PC-9 (cell line): Measurements from ENCODE around the gene COP1. TPM values are rescaled to one million over a fixed set of nuclear protein-coding genes. Genes with fewer than 3 reads are reported as not detected.

Experiments
- BruUV-seq: library from RNA; stranded (reverse); fragments of 400-500 nt; replicated peaks from 2 replicates; lab custom pipeline; 2021; lab: Mats Ljungman, UMichigan
- CTCF ChIA-PET: fragments of 300-600 bp; sonication (Branson Sonifier 250); formaldehyde crosslinking; loops from one replicate; lab custom pipeline; 2022; ENCODE audit warnings: antibody characterized with exemption; lab: Charles Lee
- POLR2A ChIA-PET: fragments of 300-600 bp; sonication (Branson Sonifier 250); formaldehyde crosslinking; loops from one replicate; lab custom pipeline; 2022; ENCODE audit warnings: antibody characterized with exemption; ENCODE audit not compliant: unreplicated experiment; lab: Charles Lee
- DNase-seq, 2 experiments: peaks; one replicate each; pipeline versions ENCODE4 v3.0.0 to v3.0.0-alpha.2; 2015 to 2022; ENCODE audit warnings: mixed read lengths in 1 of 2
- H2AFZ ChIP-seq: fragments of 200-600 bp; sonication (generic); 2 replicates; pipeline ENCODE4 v1.8.1; 2017; ENCODE audit warnings: antibody characterized with exemption
- H3F3A ChIP-seq: fragments of 200-600 bp; sonication (generic); 2 replicates; pipeline ENCODE4 v1.8.1; 2017; ENCODE audit warnings: antibody characterized with exemption, mild to moderate bottlenecking, low read depth; ENCODE audit not compliant: insufficient read depth
- H3K27ac ChIP-seq: fragments of 200-600 bp; sonication (generic); 2 replicates; pipeline ENCODE4 v1.6.1; 2016; ENCODE audit warnings: mixed run types
- H3K27me3 ChIP-seq: fragments of 200-600 bp; sonication (generic); 2 replicates; pipeline ENCODE4 v1.6.1; 2016; ENCODE audit warnings: low read depth, mixed run types; ENCODE audit not compliant: insufficient read depth
- H3K36me3 ChIP-seq: fragments of 200-600 bp; sonication (generic); 2 replicates; pipeline ENCODE4 v1.6.1; 2016; ENCODE audit warnings: low read depth, mixed run types
- H3K4me1 ChIP-seq: fragments of 200-600 bp; sonication (generic); replicated peaks from 2 replicates; pipeline ENCODE4 v1.6.1; 2016; ENCODE audit warnings: mixed run types; ENCODE audit not compliant: insufficient read depth
- H3K4me2 ChIP-seq: fragments of 200-600 bp; sonication (generic); 2 replicates; pipeline ENCODE4 v1.6.1; 2017; ENCODE audit warnings: mixed run types
- H3K4me3 ChIP-seq: fragments of 200-600 bp; sonication (generic); 2 replicates; pipeline ENCODE4 v1.6.1; 2016; ENCODE audit warnings: mixed run types
- H3K79me2 ChIP-seq: fragments of 200-600 bp; sonication (generic); 2 replicates; pipeline ENCODE4 v1.6.1; 2017; ENCODE audit warnings: low read depth, mixed run types
- H3K9me2 ChIP-seq: fragments of 200-600 bp; sonication (generic); 2 replicates; pipeline ENCODE4 v1.8.1; 2017; ENCODE audit warnings: mild to moderate bottlenecking; ENCODE audit not compliant: insufficient read depth
- H3K9me3 ChIP-seq: fragments of 200-600 bp; sonication (generic); 2 replicates; pipeline ENCODE4 v1.8.1; 2016; ENCODE audit warnings: low read depth; ENCODE audit not compliant: insufficient read depth
- H4K20me1 ChIP-seq: fragments of 200-600 bp; sonication (generic); 2 replicates; pipeline ENCODE4 v1.8.1; 2017; ENCODE audit not compliant: insufficient read depth
- EZH2 ChIP-seq: fragments of 200-600 bp; sonication (generic); IDR thresholded peaks from 2 replicates; pipeline ENCODE4 v1.8.0; 2017; ENCODE audit warnings: antibody characterized with exemption, low read depth
- intact Hi-C: fragments of 100-400 bp; cut with micrococcal nuclease; formaldehyde crosslinking; loops from one replicate; pipeline ENCODE4 v1.10.0; 2022; ENCODE audit not compliant: unreplicated experiment
- total RNA-seq: library from RNA; stranded (reverse); gene quantifications from 2 replicates; pipeline ENCODE4 v1.2.3, GENCODE V29; 2021
- TF ChIP-seq, protein P1 (sequence below): fragments of 200-600 bp; sonication (generic); conservative IDR thresholded peaks from 2 replicates; pipeline ENCODE4 v1.6.1; 2017; ENCODE audit warnings: mixed run types, antibody characterized with exemption, mild to moderate bottlenecking, moderate library complexity

COP1 gene
- total RNA-seq, 1 experiment from 2014 or later, result 38.0 TPM

DNA sequence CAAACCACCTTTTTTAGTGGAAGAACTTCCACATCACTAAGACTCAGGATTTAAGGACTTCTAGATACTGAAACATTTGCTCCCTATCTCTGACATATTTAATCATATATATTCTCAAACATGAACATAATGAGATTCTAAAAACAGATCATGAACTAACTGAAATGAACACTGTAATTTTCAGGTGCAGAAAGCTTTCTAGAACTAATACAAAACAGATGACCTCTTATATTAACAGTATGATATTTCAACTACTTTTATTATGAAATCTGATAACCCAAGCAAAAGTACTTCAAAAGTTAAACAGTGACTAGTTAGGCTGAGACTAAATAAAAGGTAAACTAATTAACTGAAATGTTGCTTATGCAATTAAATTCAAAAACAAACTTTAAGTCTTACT lies 157.5 kb downstream of the COP1 start:
- CTCF ChIA-PET, result no interaction called here
- DNase-seq, result no peak
- no peak overlapping the region for H3K4me2 ChIP-seq
- TF ChIP-seq, protein P1, sequence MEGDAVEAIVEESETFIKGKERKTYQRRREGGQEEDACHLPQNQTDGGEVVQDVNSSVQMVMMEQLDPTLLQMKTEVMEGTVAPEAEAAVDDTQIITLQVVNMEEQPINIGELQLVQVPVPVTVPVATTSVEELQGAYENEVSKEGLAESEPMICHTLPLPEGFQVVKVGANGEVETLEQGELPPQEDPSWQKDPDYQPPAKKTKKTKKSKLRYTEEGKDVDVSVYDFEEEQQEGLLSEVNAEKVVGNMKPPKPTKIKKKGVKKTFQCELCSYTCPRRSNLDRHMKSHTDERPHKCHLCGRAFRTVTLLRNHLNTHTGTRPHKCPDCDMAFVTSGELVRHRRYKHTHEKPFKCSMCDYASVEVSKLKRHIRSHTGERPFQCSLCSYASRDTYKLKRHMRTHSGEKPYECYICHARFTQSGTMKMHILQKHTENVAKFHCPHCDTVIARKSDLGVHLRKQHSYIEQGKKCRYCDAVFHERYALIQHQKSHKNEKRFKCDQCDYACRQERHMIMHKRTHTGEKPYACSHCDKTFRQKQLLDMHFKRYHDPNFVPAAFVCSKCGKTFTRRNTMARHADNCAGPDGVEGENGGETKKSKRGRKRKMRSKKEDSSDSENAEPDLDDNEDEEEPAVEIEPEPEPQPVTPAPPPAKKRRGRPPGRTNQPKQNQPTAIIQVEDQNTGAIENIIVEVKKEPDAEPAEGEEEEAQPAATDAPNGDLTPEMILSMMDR, result no peak
- TF ChIP-seq EZH2, result no peak
- no peaks in the 10 kb centered on the region for H3K27me3 ChIP-seq
- BruUV-seq, result no TSS peak
- H4K20me1 ChIP-seq, result peaks cover 7% of the 10 kb centered on the region
- H3K27ac ChIP-seq, result no peak overlapping the region
- no peaks in the 10 kb centered on the region for H3K9me2 ChIP-seq
- no peak overlapping the region for H2AFZ ChIP-seq
- no peaks in the 10 kb centered on the region for H3K9me3 ChIP-seq
- H3K36me3 ChIP-seq, result no peaks in the 10 kb centered on the region
- POLR2A ChIA-PET, result no interaction called here
- no peaks in the 10 kb centered on the region for H3K79me2 ChIP-seq
- H3K4me3 ChIP-seq, result no peak overlapping the region
- H3K4me1 ChIP-seq, result no peaks in the 10 kb centered on the region
- no peaks in the 10 kb centered on the region for H3F3A ChIP-seq
- intact Hi-C loops, result no loop called here

DNA sequence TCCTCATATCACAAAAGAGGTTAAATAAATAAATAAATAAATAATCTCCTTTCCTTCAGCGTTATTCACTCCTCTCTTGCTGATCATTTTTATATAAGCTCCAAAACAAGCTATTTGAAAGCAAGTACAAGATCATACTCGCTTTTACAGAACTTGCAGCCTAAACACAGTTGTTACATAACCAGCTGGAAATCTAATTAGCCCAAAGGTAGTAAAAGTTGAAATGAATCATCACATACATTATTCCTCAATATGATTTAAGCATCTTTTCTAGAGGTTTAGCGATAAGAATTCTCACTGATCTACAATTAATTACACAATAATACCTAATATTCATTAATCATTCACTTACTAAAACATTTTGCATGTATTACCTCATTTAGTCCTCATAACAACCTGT lies 160.2 kb downstream of the COP1 start:
- Histone ChIP-seq H3K27me3 (no peaks in the 10 kb centered on the region), H4K20me1 (peaks cover 7% of the 10 kb centered on the region; the same call in 1 of the 2 replicates), H3K4me1 (no peaks in the 10 kb centered on the region), H3K79me2 (no peaks in the 10 kb centered on the region), H3K9me2 (no peaks in the 10 kb centered on the region), H3K36me3 (no peaks in the 10 kb centered on the region), H2AFZ (no peak overlapping the region), H3K4me3 (no peak overlapping the region), H3K9me3 (no peaks in the 10 kb centered on the region), H3K4me2 (no peak overlapping the region), H3K27ac (no peak overlapping the region), H3F3A (peaks cover 3% of the 10 kb centered on the region; the same call in 1 of the 2 replicates)
- ChIA-PET CTCF (no interaction called here), POLR2A (no interaction called here)
- TF ChIP-seq, protein P1, result no peak
- TF ChIP-seq EZH2, result no peak
- no TSS peak for BruUV-seq
- no peak for DNase-seq
- intact Hi-C loops, result no loop called here

DNA sequence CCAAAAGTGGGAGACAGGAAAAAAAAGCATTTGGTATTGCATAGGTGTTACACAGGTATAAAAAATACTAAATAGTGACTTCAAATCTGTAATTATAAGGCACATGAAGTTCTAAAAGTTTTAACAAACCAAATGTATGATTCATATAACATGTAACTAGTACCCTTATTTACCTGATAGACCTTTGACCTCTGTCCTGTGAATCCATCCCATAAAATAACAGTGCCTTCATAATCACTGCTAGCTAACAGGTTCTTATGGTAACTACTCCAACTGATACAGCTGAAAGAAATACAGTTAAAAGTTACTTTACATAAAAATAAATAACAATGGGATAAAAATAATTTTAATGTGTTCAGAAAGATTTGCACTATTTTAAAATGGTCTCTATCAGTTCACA lies 163.5 kb downstream of the COP1 start:
- H3K79me2 ChIP-seq, result no peaks in the 10 kb centered on the region
- no peak overlapping the region for H3K4me3 ChIP-seq
- BruUV-seq, result no TSS peak
- H4K20me1 ChIP-seq, result peaks cover 7% of the 10 kb centered on the region; the same call in 1 of the 2 replicates
- DNase-seq, result no peak
- H3K27ac ChIP-seq, result no peak overlapping the region
- ChIA-PET POLR2A (no interaction called here), CTCF (no interaction called here)
- H3K9me2 ChIP-seq, result no peaks in the 10 kb centered on the region
- H3K4me1 ChIP-seq, result no peaks in the 10 kb centered on the region
- no peaks in the 10 kb centered on the region for H3K9me3 ChIP-seq
- no peak overlapping the region for H3K4me2 ChIP-seq
- no peaks in the 10 kb centered on the region for H3K27me3 ChIP-seq
- TF ChIP-seq, protein P1, result no peak
- TF ChIP-seq EZH2, result no peak
- H3F3A ChIP-seq, result peaks cover 6% of the 10 kb centered on the region; the same call in 1 of the 2 replicates
- H2AFZ ChIP-seq, result no peak overlapping the region
- intact Hi-C loops, result no loop called here
- H3K36me3 ChIP-seq, result 0 out of 2 replicates have a peak, but pooled peaks cover 5% of the 10 kb centered on the region
